HG02610 (cell line): ENCODE data around the gene SNX17.
"Not testable (repeated sequence)": the region's sequence is repeated elsewhere in the genome, so short reads cannot be mapped to it uniquely, and the experiment has no call there.

Experiments used
- ATAC-seq: cut with Tn5 transposase; IDR thresholded peaks from one replicate; pipeline ENCODE4 v1.9.1; 2021; ENCODE audit warnings: mild to moderate bottlenecking, moderate library complexity; ENCODE audit not compliant: unreplicated experiment

SNX17 gene

GRCh38 chr2:27370026-27370815, at the start of gene SNX17, which contains the start of gene EIF2B4:
Gene SNX17, plus strand, starts transcription at chr2:27370616. Its CDS starts 128 bp downstream, at chr2:27370744.
Gene EIF2B4, minus strand, starts transcription at chr2:27370338. Its CDS starts 24 bp downstream, at chr2:27370314.
- ATAC-seq = peak; percentile 92

DNA sequence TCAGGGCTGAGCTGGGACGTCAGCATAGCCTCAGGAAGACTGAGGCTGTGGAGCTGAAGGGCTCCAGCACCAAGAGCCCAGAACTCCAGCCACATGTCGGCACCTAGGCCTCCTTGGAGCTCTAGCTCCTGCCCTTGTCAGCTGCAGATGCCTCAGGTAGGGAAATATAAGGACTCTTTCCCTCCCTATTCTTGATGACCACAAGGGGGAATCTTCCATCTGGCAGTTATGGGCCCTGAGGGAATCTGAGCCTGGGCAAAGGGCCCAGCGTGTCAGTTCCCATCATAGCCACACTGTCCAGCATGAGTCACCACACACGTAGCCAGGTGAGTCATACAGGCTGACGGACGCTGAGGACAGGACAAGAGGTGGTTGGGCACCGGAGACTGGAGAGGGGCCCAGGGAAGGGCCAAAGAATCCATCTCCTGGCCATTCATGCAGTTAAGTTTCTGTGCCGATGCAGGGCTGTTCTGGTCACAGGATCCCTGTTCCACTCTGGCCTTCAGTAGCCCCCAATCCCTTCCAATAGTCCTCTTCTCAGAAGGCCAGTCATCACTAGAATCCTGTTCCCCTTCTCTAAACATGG, 49.4 kb upstream of the SNX17 start:
- ATAC-seq = no peak

DNA sequence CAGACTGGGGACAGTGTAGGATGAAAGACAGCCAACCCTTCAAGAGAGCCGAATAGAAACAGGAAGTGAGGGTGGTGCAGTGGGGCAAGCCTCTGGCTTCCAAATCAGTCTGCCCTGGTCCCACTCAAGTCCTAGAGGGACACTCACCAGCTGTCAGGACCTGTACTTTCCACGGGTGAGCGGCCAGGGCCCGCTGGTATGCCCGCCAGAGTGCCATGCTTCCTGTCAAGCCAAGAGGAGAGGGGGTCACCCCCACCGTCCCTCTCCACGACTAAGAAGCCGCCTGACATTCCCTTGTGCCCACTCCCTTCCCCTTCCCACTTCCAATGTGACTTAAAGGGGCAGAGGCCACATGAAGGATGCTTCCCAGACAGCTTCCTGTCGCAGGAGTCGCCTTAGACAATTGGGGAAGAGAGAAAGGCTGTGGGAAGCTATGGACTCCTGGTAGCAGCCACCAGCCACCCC, 48.1 kb upstream of the SNX17 start:
- no peak for ATAC-seq

DNA sequence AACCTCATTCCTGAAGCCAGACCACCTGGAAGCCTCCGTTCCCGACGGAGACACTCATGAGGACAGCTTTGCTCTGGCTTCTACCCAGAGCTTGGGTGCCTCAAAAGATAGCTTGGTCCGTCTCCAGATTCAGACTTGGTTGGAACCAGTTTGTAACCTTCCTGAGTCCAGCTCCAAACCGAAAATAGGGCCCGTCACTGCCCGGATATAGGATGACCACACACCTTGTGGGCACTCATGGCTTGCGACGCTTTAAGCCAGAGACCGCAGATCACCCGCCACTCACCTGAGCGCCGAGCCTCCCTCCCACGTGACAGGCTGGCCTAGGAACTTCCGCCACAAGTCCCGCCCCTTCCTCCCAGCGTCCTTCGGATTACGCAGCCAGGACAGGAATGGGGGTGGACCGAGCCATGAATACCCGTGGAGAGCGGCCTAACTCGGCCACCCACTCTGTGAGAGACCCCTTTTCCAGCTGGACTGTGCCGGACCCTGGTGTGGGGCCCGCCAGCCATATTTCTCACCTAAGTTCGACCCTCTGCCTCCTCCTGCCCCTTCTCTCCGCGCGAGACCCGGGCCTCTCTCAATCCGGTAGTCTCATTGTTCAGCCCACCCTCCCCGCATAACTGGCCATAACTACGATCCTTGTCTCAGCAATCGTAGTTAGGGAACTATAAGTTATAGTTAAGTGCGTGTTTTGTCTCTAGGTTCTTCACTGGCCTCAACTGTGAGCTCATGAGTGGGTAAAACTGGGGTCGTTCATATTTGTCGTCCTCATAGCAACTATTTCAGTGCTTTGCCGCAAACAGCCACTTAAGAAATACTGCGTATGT, 47.4 kb upstream of the SNX17 start, which contains the start of gene MPV17:
Gene MPV17, minus strand, starts transcription at position 332 of the 830 bp plus-strand sequence. CDS start 580 bp downstream, outside the sequence.
- peak; percentile 87 for ATAC-seq

GRCh38 chr2:27323596-27324285, 46.7 kb upstream of the SNX17 start:
- no peak for ATAC-seq

DNA sequence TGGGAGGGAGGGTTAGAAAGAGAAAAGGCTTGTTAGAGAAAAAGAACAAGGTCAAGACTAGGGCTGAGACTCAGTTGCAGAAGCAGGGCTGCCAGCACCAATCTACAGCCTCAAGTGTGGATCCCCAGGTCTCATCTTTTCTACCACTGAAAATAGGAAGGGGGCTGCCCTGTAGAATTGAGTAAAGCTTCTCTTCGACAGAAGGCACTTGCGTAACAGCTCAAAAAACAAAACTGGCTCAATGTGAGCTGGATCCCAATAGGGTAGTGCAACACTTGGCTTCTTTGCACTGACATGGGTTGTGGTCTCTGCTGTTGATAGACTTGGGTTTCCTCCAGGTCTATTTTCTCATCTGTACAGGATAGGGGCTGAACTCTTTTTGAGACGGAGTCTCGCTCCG, 45.7 kb upstream of the SNX17 start:
- no peak for ATAC-seq

DNA sequence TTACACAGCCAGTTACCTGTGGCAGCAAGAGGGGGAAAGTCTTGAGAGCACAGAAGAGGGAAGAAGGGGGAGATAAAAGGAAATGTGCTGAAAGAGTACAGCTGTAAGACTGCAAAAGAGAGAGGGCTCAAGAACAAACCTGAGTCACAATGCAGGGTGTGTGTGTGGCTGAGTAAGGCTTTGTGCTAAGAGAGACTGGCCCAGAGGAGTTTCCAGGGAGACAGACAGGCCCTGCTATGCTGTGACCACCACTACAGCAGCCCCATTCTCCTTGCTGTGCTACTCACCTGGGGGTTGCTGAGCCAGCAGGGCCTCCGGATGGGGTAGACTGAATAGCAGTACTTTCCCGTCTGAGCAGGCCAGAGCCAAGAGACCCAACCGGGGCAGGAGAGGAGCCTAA, 35.1 kb upstream of the SNX17 start:
- ATAC-seq = no peak

GRCh38 chr2:27336173-27336572, 34.2 kb upstream of the SNX17 start:
- ATAC-seq = no peak

DNA sequence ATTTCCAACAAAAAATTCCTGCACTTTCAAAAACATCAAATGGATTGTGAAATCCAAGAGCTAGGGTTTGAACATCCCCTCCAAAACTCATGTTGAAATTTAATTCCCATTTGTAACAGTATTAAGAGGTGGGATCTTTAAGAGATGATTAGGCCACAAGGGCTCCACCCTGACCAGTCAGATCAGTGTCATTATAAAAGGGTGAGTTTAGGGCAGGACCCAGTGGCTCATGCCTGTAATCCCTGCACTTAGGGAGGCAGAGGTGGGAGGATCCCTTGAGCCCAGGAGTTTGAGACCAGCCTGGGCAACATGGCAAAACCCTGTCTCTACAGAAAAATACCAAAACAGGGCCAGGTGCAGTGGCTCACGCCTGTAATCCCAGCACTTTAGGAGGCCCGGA, 22.8 kb upstream of the SNX17 start:
- ATAC-seq = no peak

DNA sequence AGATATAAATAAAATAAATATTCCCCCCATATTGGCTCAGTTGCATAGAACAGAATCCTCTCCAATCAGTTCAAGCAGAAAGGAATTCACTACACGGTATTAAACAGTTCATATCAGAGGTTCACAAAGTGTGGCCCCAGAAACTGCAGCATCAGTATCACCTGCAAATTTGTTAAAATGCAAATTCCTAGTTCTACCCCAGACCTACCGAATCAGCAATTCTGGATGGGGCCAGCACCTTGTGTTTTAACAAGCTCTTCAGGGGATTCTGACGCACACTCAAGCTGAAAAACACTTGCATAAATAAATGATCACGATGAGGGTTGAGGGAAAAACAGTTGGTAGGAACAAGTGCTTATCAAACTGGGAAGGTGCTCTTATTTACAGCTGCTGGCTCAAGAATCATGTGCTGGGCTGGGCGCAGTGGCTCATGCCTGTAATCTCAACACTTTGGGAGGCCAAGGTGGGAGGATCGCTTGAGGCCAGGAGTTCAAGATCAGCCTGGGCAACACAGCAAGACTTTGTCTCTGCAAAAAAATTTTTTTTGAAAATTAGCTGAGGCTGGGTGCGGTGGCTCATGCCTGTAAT, 20.2 kb upstream of the SNX17 start:
- ATAC-seq = no peak

DNA sequence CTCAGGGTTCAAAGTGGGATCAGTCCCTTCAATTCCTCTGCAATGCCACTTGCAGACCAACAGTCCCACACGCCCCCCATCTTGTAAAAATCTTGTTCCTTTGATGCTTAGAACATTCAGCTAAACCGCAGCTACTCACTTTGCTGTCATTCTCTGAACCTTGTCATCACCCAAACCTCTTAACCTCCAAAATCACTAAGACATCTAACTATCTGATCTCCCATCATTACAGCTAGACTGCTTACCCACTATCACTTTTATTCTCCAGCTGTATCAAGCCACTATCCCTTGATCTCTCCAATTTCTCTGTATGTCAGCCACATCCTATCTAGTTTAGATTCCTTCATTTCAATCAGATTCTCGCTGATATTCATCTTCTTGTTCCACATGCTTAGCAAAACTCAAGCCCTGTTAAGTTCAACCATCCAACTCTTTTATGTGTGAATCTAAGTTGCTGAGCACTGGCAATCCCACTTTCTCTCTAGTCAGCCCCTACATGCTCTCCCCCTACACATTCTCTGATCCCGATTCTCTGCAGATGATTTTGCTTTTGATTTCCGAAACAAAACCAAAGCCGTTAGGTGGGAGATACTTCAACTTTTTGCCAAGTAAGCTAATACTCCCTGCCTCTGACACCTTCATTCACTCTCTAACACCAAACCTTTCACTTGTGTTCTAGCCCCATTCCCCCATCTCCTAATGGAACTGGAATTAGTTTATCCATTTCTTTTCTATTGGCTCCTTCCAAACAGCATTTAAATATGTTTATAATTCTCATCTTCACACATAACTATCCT, 18.4 kb upstream of the SNX17 start:
- ATAC-seq = no peak

GRCh38 chr2:27353386-27353761, 17.0 kb upstream of the SNX17 start:
- ATAC-seq = not testable (repeated sequence)

DNA sequence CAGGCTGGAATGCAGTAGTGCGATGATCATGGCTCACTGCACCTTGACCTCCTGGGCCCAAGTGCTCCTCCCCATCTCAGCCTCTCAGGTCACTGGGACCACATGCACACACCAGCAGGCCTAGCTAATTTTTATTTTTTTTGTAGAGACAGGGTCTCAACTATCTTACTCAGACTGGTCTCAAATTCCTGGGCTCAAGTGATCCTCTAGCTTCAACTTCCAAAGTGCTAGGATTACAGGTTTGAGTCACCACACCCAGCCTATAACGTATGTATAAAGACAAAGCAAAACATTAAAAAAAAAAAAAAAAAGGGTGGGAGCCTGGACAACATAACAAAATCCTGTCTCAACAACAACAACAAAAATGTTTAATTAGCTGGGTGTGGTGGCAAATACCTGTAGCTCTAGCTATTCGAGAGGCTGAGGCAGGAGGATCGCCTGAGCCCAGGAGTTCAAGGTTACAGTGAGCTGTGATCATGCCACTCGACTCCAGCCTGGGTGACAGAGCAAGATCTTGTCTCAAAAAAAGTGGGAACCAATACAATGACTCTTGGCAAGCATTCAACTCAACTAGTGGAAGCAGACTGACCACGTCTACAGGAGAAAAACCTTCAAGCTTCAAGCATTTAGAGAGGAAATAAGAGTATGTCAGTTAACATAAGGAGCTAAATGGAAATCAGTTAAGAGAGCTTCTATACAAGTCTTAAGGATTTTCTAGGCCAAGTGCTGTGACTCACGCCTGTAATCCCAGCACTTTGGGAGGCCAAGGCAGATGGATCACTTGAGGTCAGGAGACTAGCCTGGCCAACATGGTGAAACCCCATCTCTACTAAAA, 16.4 kb upstream of the SNX17 start:
- ATAC-seq = no peak

DNA sequence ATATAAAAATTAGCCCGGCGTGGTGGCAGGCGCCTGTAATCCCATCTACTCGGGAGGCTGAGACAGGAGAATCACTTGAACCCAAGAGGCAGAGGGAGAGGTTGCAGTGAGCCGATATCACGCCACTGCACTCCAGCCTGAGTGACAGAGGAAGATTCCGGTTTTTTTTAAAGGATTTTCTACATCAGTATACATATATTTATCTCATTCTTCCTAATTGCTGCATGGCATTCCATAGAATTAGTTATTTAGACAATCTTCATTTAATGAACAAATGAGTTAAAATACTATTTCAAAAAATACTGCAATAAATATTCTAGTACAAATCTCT, 15.9 kb upstream of the SNX17 start:
- ATAC-seq = no peak

- peak; percentile 31 for ATAC-seq
These were observed 14.4 kb upstream of the SNX17 start for GRCh38 chr2:27356056-27356381.

DNA sequence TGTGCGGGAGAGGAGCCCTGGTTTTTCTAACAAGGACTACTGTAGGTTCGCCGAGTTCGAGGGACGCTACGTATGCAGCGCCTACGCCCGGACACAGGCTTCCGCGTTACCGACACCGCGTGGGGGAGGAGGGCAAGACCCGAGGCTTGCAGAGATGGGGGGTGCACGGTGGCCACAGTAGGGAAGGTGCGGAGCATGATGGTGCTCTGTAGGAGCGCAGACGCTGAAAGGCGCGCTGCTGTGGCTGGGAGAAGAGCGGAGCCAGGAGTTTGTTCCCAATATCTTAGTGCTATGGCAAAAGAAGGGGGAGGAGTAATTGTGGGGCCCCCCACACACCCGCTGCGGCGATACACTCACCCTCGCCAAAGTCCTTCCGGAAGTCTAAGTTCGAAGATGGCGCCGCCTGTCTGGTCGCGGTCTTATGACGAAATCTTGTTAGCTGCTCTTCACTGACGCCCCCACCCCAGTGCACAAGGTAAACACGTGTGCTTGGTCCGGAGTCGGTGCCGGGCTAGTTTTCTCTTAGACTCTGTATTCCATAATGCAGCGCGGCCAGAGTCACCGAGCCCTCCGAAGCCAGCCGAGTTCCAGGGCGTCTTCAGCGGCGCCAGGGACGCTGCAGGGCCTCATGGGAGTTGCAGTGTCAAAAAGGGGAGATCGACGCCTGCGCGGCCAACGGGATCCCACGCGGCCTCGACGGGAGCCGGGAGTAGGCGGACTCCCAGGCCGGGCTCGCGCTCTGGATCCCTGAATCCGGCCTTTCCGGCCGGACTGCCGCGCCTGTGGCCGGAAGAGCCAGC, 13.8 kb upstream of the SNX17 start, which contains the start of gene GTF3C2:
Gene GTF3C2, minus strand, starts transcription at position 383 of the 800 bp plus-strand sequence. CDS start 13,210 bp downstream, outside the sequence.
- peak; percentile 80 for ATAC-seq

DNA sequence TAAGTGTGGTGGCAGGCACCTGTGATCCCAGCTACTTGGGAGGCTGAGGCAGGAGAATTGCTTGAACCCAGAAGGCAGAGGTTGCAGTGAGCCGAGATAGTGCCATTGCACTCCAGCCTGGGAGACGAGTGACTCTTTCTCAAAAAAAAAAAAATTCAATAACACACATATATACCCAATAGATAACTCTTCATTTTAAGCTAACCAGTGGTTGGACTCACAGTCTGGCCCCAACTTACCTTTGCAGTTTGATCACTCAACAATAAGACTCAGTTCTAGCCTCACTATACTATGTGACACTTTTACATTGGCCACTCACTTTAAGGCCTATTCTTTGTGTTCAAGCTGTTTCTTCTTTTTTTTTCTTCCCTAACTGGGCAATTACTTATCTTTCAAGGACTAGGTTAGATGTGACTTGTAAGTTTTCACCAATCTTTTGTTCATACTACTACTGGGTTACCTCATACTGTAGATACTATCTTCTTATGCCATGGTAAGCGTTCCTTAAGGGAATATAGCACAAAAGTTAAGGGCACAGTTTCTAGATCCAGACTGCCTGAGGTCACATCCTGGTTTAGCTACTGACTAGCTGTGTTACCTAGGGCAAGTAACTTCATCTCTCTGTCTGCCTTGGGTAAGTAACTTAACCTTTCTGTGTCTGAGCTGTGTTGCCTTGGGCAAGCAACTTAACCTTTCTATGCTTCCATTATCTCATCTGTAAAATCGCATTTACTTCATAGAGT, 7.6 kb upstream of the SNX17 start:
- no peak for ATAC-seq
